Measurements from ENCODE around the gene HOXC5.

HOXC5 gene

GRCh38 chr12:54032627-54033100, at the start of gene HOXC5:
HOXC5 (plus strand) TSS chr12:54033050; CDS start chr12:54033123, 73 bp downstream.
- peak; percentile 85 for DNase-seq

DNA sequence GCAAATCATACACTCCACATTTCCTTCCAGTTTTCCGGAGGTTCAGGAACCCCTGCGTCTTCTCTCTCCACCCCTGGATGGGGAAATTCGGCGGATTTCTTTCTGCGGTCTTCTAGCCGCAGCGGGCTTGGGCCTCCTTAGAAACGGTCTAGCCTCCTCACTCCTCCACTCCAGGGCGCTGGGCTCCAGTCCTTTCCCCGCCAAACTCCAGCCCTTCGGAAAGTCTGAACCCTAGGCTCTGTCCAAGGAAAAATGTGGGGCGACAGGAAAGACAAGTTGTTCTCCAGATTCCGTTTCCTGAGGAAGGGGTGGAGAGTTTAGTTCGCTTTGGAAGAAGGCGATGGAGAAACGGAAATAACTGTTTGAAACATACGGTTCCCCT, 49.3 kb upstream of the HOXC5 start:
- no peak for DNase-seq

- DNase-seq, result no peak
Observed at GRCh38 chr12:53983950-53984572, 48.8 kb upstream of the HOXC5 start.

- peak; percentile 90 for DNase-seq
Observed at GRCh38 chr12:53984901-53985691, 47.8 kb upstream of the HOXC5 start, which contains the start of gene HOXC10. HOXC10 (plus strand) TSS chr12:53985146; CDS start chr12:53985260, 114 bp downstream.

DNA sequence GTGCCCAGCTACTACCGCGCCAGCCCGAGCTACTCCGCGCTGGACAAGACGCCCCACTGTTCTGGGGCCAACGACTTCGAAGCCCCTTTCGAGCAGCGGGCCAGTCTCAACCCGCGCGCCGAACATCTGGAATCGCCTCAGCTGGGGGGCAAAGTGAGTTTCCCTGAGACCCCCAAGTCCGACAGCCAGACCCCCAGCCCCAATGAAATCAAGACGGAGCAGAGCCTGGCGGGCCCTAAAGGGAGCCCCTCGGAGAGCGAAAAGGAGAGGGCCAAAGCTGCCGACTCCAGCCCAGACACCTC, 47.2 kb upstream of the HOXC5 start:
- no peak for DNase-seq

- DNase-seq, result no peak
Observed at GRCh38 chr12:53985994-53986685, 46.7 kb upstream of the HOXC5 start.

DNA sequence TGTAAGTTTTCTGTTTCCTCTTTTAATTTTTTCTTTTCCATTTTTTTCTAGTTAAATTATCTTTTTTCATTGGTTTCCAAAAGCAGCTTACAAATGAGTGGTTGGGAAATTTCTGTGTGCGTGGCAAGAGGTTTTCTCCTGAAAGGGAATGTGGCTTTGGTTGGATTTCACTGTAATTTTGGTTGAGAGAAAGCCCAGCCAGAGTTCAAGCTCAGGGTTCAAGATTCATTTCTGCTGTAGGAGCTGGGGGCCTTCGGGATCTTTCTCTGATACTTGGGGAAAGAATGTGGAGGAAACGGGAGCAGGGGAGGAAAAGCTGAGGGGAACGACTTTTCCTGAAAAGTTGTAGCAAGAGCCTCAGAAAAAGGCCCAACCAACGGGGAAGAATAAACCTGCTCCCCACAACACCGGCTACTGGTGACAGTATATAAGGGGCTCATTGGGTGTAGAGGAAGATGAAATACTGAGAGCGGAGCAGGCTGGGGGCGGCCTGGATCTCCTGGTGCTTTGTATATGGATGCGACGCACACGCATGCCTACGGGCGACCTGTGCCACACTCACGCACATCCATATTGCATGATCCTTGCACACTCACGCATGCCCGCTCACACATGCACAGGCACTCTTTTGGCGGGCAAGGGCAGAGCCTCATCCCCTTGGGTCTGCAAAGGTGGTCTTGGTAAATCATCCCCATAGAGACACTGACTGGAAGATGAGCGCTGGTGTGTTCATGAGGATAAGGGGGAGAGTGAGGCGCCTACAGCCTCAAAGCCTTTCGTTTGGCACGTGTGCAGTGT, 46.0 kb upstream of the HOXC5 start:
- DNase-seq, result no peak

GRCh38 chr12:53987787-53988230, 45.0 kb upstream of the HOXC5 start:
- peak; percentile 26 for DNase-seq

DNA sequence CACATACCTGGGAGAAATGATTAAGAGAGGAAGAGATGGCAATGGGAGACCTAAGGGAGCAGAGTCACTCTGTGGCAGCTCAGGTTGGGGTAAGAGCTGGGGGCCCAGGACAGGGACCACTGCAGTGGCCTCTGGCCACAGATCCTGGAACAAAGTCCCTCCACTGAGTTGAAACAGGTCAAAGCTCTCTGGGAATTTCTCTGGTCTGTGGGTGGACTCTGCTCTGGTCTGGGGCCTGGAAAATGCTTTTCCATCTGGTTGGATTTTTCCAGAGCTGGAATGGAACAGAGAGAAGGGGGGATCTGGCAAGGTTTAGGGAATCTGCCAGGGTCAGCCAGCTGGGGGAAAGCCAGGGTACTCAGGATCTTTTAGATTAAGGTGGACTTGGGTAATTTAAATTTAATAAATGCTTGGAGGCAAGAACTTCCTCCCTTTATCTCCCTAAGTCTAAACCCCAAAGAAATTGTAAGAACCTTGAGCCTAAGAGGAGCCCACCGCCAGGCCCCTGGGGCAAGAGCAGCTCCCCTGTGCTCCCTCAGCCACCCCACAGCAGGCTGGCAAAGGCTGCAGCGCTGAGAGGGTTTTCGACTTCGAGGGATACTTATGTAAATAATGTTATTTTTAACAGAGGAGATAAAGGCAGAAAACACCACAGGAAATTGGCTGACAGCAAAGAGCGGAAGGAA, 44.2 kb upstream of the HOXC5 start:
- DNase-seq, result no peak

DNA sequence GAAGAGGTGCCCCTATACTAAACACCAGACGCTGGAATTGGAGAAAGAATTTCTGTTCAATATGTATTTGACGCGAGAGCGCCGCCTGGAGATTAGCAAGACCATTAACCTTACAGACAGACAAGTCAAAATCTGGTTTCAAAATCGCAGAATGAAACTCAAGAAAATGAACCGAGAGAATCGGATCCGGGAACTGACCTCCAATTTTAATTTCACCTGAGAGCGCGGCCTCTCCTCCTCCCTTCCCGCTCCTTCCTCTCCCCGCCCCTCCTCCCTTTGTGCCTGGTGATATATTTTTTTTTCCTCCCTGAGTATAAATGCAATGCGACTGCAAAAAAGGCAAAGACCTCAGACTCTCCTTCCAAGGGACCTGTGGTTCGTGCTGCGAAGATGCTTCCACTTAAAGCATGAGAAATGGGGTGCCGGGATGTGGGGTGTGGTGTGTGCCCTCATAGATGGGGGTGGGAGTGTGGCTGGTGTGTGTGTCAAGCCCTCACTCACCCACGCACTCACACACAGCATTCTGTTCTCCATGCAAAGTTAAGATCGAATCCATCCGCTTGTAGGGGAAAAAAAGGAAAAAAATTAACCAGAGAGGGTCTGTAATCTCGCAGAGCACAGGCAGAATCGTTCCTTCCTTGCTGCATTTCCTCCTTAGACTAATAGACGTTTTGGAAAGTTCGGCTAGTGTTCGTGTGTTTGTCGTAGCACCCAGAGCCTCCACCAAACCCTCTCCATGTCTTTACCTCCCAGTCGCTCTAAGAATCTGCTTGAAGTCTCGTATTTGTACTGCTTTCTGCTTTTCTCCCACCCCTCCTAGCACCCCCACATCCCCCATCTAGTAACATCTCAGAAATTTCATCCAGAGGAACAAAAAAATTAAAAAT, 43.4 kb upstream of the HOXC5 start:
- peak; percentile 83 for DNase-seq

DNA sequence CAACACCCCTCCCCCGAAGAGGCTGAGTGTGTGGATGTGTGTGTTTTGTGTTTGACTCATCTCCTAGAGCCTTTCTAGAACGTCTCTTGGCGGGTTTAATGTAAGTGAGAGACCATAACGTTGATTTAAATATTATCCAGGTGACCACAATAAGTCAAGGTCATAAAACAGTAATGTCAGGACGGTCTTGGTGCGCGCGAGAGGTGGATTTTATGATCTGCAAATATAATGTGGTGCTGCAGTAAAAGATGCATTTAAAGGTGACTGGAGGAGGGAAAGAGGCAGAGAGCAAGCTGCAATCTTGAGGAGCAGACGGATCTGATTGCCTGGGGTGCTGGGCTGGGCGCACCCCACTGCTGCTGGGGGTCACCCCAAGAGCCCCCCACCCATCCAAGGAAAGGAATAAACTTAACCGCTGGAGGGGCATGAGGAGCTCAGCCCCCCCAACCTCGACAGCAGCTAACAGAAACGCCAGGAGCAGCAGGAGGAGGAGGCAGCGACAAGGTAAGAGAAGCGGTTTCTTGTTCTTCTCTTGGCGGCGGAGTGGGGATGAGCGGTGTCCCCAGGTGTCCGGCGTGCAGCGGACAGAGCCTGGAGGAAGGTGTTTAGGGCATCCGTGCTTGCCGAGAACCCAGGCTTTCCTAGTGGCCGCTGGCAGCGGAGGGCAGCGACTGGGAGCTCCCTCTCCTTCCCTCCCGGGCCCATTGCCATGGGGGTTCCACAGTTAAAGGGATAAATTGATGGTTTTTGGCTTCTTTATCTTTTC, 42.4 kb upstream of the HOXC5 start:
- DNase-seq, result no peak

DNA sequence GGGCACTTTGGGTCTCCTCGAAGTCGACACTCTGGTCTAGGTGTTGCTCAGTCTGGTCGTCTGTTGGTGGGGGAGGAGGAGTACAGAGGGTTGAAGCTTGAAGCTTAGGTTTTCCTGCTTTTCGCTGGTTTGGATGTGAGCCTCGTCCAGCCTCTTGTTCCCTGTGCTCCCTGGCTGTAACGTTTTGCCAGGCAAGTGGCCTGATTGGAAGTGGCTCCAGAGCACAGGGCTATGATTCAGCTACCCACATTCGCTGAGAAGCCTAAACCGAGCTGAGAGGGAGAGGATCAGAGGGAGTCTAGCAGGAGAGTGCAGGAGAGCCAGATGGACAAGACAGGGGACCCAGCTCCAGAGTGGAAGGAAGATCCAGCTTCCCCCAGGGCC, 41.8 kb upstream of the HOXC5 start:
- no peak for DNase-seq

DNA sequence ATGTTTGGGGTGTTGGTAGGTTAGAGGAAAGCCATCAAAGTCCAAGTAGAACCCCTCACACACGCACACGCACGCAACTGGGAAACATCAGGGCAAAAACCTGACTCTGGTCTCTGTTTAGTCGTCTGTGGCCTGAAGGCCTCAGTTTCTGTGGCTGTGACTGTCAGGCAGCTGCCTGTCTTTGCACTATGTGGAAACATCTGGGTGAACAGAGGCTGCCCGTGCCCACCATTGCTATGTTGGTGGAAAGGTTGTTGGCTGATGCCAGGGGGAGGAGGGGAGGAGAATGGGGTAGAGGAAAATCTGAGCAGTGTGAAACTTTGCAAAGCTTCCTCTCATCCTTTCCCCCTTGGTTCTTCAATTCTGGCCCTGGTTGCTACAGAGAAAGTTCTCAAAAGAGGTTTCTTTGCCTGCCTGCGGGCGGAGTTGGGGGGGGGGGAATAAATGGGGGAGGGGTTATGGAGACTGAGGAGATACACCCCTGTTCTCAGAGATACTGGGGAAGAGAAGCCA, 40.4 kb upstream of the HOXC5 start:
- no peak for DNase-seq

DNA sequence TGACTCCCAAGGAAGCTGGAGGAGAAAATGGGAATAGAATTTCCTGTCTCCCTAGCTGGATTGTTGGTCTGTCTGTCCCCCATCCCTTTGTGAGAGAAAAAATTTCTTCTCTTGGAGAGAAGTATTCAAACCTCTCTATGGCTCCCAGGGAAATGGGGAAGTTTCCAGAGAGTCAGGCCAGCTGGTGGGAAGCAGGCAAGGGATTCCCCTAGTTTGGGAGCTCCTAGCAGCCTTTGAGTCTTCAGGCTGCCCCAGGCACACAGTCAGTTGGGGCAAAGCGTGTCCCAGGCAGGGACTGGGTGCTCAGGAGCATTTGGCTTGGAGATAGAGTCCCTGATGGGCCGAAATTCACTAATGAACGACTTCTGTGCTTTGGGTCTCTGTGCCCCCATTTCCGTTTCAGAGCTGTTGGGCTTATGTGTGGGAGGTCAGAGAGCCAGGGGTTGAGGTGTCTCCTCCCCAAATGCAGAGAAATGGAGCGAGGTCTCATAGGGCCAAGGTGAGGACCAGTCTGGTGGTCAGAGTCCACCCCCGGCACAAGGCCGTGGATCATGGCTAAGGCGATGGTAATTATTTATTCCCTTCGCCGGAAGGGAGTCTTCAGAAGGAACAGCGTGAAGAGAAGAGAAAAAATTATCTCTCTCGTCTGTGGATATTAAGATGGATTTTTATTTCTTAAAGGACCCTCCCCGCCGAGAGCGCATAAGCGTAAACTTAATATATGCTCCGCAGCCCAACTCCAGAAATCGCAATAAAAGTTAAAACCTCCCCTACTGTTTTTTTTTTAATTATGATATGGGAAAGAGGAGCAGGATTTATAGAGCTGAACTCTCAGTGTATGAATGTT, 39.5 kb upstream of the HOXC5 start:
- DNase-seq, result no peak

GRCh38 chr12:53994009-53994263, 38.9 kb upstream of the HOXC5 start:
- no peak for DNase-seq

DNA sequence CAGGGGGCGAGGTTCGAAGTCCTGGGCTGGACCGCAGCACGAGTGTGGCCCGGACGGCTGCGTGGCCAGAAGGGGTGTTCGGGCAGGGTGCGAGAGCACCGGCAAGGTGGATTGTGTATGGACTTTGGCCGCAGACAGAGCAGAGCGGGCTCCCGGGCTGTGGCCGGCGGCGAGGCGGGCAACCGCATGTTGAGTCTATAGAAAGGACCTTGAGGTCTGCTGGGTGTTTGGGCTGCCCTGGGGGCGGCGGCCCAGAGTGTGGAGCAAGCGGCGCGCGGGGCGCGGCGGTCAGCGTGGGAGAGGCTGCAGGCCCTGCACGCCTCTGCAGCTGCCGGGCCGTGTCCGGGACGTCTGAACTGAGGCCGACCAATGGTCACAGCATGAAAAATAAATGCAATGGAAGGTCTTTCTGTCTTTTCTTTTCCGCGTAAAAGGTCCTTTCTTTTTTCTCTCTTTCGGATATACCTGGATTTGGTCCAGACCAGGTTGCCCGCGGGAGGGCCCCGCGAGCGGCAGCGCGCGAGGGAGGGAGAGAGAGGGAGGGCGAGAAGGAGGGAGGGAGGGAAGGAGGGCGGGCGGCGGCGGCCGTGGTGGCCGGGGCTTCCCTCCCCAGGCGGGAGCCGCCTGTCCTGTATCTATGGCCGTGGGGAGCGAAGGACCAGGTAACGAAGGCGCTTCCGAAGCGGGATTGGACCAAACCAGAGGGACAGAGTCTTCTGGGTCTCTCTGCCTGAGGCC, 38.4 kb upstream of the HOXC5 start:
- DNase-seq, result no peak

DNA sequence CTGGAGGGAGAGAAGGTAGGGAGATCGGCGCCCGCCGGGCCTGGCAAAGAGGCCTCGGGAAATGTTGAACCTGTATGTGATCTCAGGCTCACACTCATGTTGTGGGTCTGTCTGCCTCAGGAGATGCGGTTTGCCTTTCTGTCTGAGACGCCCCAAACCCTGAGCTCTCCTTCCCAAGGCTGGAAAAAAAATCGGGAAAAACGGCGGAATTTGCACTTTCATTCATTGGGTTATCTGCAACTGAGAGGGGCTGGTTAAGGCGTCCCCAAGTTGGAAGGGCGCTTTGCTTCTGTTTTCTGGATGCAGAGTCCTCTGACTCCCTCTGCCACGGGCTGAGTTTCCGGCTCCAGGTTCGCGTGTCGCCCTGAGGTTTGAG, 37.9 kb upstream of the HOXC5 start:
- DNase-seq, result no peak

- DNase-seq, result peak; percentile 63
Observed at GRCh38 chr12:53995378-53996239, 37.2 kb upstream of the HOXC5 start.

All from OCI-M1 (cell line).